ENCODE results near the gene SAE1. TPM values are rescaled to one million over a fixed set of nuclear protein-coding genes. Genes with fewer than 3 reads are reported as not detected.

Gene SAE1
- total RNA-seq, 2 donors from 2014 or later: 43.7 to 48.7 TPM

- no peak overlapping the region for H3K27ac ChIP-seq
- peaks cover 23% of the 10 kb centered on the region for H3K36me3 ChIP-seq
- H3K4me1 ChIP-seq: peaks cover 0 to 12% of the 10 kb centered on the region in 2 donors
- no peak for TF ChIP-seq CTCF (IDR thresholded peaks at IDR 0.05)
- H3K27me3 ChIP-seq: no peaks in the 10 kb centered on the region
- no peaks in the 10 kb centered on the region for H3K9me3 ChIP-seq
- no peak for DNase-seq (ENCODE audit: low spot score)
- no peak overlapping the region for H3K4me3 ChIP-seq
Measured at GRCh38 chr19:47221890-47222289, 91.3 kb downstream of the SAE1 start.

DNA sequence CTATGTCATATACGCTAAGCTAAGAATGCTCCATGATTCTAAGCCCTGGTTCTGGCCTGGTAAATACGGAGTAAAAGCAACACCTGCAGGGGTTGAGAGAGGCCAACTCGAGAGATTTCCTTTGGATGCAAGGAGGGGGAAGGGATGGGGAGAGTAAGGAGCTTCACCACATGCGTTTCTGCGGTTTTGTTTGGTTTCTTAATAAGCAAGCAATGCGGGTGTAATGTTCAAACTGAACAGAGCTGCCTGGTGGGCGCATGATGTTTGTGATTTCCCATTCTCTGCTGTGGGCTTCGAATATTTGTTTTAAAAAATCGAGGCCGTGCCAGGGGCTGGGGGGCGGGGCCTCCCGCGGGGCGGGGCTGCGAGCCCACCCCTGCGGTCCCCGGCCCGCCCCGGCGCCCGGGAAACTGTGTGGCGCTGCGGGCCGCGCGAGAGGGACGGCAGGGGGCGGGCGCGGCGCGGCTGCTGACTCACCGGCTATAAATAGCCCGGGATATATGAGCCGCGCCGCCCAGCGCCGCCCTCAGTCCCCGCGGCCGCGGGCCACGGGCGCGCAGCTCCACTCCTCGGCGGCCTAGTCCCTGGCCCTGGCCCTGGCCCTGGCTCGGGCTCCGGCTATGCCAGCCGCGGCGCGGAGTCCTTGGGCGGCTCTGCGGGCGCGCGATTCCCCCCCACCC is 95.3 kb downstream of the SAE1 start:
- H3K4me1 ChIP-seq: peaks cover 0 to 43% of the 10 kb centered on the region in 2 donors
- no peaks in the 10 kb centered on the region for H3K27me3 ChIP-seq
- TF ChIP-seq CTCF (IDR thresholded peaks at IDR 0.05): peak; percentile 54 to 57
- peak overlapping the region; percentile 99 to 100 for H3K27ac ChIP-seq
- peak overlapping the region; percentile 60 to 84 for H3K4me3 ChIP-seq
- peaks cover 18% of the 10 kb centered on the region for H3K36me3 ChIP-seq
- peak; percentile 89 for DNase-seq (ENCODE audit: low spot score)
- H3K9me3 ChIP-seq: no peaks in the 10 kb centered on the region

GRCh38 chr19:47226426-47227351 is 96.1 kb downstream of the SAE1 start:
- Histone ChIP-seq H3K4me1 (peaks cover 0 to 47% of the 10 kb centered on the region in 2 donors), H3K36me3 (peaks cover 10% of the 10 kb centered on the region)

DNA sequence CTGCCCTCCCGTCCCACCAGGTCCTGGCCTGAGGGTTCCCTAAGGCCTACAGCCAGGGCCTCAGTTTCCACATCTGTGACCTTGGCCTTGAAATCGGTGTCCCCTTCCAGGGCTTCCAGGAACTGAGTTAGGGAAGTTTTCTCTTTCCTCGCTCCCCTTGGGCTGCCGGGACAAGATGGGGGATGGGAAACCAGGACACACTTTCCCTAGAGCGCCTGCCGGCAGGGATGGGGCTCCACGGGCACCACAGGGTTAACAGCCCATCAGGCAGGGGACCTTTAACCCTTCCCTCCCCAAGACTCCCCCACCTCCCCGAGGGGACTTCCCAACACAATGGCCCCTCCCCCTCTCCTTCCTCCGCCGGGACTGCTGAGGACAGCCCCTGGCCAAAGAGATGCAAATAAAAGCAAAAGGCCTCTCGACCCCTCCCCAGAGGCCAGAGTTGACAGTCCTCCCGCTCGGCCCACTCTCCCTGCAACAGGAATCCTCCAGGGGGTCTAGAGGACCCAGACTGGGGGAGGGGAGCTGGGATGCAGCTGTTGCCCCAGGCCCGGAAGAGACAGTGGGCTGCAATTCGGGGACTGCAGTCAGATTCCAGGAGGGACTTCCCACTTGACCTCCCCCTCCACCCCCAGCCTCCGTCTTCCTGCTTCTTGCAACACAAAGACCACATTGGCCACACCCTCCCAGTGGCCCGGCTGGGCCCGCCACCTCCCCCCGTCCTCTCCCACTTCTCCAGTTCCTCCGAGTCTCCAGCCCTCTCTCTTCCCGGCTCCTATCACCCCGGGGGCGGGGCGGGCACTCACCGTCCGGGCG is 96.9 kb downstream of the SAE1 start:
- peaks cover under 1% of the 10 kb centered on the region for H3K36me3 ChIP-seq
- TF ChIP-seq CTCF (IDR thresholded peaks at IDR 0.05): no peak
- peak; percentile 97 for DNase-seq (ENCODE audit: low spot score)
- H3K27ac ChIP-seq: peak overlapping the region; percentile 99 to 100
- no peaks in the 10 kb centered on the region for H3K27me3 ChIP-seq
- no peaks in the 10 kb centered on the region for H3K9me3 ChIP-seq
- peak overlapping the region; percentile 45 to 84 for H3K4me3 ChIP-seq
- H3K4me1 ChIP-seq: peaks cover 0 to 54% of the 10 kb centered on the region in 2 donors

More at GRCh38 chr19:47226426-47227351, 96.1 kb downstream of the SAE1 start:
- Histone ChIP-seq H3K4me3 (peak overlapping the region; percentile 60 to 84), H3K27ac (peak overlapping the region; percentile 99 to 100), H3K9me3 (no peaks in the 10 kb centered on the region), H3K27me3 (no peaks in the 10 kb centered on the region)
- DNase-seq (ENCODE audit: low spot score): peak; percentile 92
- no peak for TF ChIP-seq CTCF (IDR thresholded peaks at IDR 0.05)

DNA sequence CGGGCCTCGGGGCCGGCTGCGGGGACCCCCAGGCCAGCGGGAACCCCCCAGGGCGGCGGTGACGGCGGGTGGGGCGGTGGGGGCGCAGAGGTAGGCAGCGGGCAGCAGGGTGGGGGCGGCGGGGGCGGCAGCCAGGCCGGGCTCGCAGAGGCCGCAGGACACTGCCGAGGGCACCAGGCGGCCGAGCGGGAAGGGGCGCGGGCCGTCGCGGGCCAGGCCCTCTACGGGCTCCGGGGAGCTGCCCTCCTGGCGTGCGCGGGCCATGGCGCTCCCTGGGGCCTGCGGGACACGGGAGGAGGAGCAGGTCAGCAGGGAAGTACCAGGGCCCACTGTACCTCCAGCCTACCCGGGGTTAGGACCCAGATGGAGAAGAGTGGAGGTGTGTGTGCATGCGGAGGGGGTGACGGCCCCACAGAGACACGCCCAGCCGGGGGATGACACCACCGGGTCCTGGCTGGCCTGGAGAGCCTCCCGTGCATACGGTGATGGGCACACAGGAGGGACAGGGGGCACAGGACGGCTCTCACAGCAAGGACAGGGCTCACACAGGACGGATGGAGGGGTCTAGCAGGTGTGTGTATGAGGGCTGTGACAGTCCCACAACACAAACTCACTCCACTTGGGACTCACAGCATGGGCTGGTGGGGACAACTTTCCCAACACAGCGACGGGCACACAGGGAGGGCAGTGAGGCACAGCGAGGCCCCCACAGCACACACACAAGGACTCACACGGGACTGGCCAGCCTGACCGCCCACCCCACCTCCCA is 97.7 kb downstream of the SAE1 start:
- no peaks in the 10 kb centered on the region for H3K36me3 ChIP-seq
- H3K27me3 ChIP-seq: no peaks in the 10 kb centered on the region
- H3K27ac ChIP-seq: peak overlapping the region; percentile 99 to 100
- H3K4me1 ChIP-seq: peaks cover 0 to 54% of the 10 kb centered on the region in 2 donors
- peak overlapping the region; percentile 45 to 84 for H3K4me3 ChIP-seq
- TF ChIP-seq CTCF (IDR thresholded peaks at IDR 0.05): no peak
- H3K9me3 ChIP-seq: no peaks in the 10 kb centered on the region
- no peak for DNase-seq (ENCODE audit: low spot score)

Data from right atrium auricular region (tissue), 2 donors.